Small intestine (tissue), 7 donors: Measurements from ENCODE around the gene PIP5KL1. TPM values are rescaled to one million over a fixed set of nuclear protein-coding genes. Genes with fewer than 3 reads are reported as not detected.

ENCODE experiments used
- DNase-seq, 2 donors: peaks; one replicate each; pipeline versions ENCODE4 v3.0.0 to v3.0.0-alpha.2; 2013
- FAIRE-seq: peaks from 2 replicates; lab custom pipeline; 2012; peaks lifted over from hg19 to GRCh38; lab: Jason Lieb, UNC
- H3K27ac ChIP-seq, 3 donors: one replicate each; pipeline ENCODE4 v1.5.1; 2013; ENCODE audit warnings: low read length in 2 of 3, mild to moderate bottlenecking in 2 of 3, control low read depth in 1 of 3, inconsistent platforms in 1 of 3, low read depth in 1 of 3, moderate library complexity in 1 of 3
- H3K27me3 ChIP-seq, 3 donors: one replicate each; pipeline ENCODE4 v1.6.1; 2013; ENCODE audit warnings: low read length in 3 of 3, inconsistent platforms in 1 of 3; ENCODE audit not compliant: control insufficient read depth in 3 of 3, insufficient read depth in 3 of 3
- H3K36me3 ChIP-seq, 3 donors: one replicate each; pipeline ENCODE4 v1.6.1; 2013; ENCODE audit warnings: low read length in 3 of 3, inconsistent platforms in 1 of 3, low read depth in 1 of 3, mild to moderate bottlenecking in 1 of 3, moderate library complexity in 1 of 3; ENCODE audit not compliant: control insufficient read depth in 3 of 3, insufficient read depth in 2 of 3
- H3K4me1 ChIP-seq, 3 donors: one replicate each; pipeline ENCODE4 v1.6.1; 2013; ENCODE audit warnings: low read length in 2 of 3, inconsistent platforms in 1 of 3, low read depth in 1 of 3, mild to moderate bottlenecking in 1 of 3, moderate library complexity in 1 of 3; ENCODE audit not compliant: control insufficient read depth in 3 of 3, insufficient read depth in 2 of 3
- H3K4me3 ChIP-seq, 3 donors: one replicate each; pipeline ENCODE4 v1.5.1; 2013; ENCODE audit warnings: low read length in 3 of 3, control low read depth in 1 of 3, inconsistent platforms in 1 of 3, low read depth in 1 of 3, mild to moderate bottlenecking in 1 of 3, moderate library complexity in 1 of 3
- H3K9me3 ChIP-seq, 2 donors: one replicate each; pipeline ENCODE4 v1.6.1; 2013; ENCODE audit warnings: low read depth in 1 of 2, low read length in 1 of 2; ENCODE audit not compliant: control insufficient read depth in 2 of 2, insufficient read depth in 1 of 2
- WGBS, 3 donors: extraction: QIAGEN DNeasy Blood & Tissue Kit; methylation state at CpG; one replicate each; pipeline ENCODE4 v1.1.7; 2013; 5-methylcytosine and 5-hydroxymethylcytosine counted together
- polyA plus RNA-seq, 4 donors: library from polyadenylated mRNA; stranded (reverse) in 3 of 4; unstranded in 1 of 4; fragments of 200-250 nt in 3 of 4; fragments of 120-200 nt in 1 of 4; gene quantifications; one replicate each; pipeline versions ENCODE4 v1.2.1 to v1.2.3, GENCODE V29; 2013
- donor health status: healthy with polysubstance abuse.
- donor health status: control.
- donor health status: control.
- donor health status: Bipolar disorder and iron deficiency.
- donor health status: healthy.

The PIP5KL1 gene
- polyA plus RNA-seq, 4 donors, result 0.40 to 0.81 (median 0.60) TPM; not detected in 1

DNA sequence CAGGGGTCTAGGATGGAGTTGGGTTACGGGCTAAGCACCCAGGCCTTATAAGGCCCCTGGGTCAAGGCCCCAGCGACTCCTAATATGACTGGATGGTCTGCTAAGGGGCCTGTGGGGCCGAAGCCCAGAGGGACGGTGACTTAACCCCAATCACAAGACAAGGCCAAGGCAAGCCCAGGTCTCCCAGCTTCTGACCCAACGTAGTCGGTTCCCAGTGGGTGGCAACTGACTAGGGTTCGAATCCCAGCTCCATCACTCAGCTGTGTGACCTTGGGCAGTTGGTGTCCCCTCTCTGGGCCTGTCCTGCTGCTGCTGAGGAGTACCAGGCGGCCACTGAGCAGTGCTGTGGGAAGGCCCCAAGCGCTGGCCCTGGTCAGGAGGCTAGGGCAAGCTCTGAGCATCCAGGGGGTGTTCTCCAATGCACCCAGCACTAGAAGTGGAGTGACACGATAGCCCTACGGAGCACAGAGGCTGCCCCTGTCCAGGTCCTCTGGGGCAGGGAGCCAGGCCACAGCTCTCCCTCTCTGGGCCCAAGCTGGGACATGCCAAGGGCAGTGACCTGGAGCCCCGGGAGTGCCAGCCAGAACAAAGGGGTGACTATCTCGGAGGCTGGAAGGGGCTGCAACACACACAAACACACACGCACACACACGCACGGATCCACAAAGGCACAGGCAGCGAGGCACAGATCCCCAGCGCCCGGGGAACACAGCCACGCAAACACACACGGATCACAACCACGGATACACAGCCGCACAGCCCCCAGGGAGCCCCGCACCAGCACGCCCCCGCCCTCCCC is 53.6 kb downstream of the PIP5KL1 start:
- Histone ChIP-seq H3K9me3 (no peaks in the 10 kb centered on the region), H3K4me3 (peak overlapping the region in 2 of 3 donors; percentile 50 to 51), H3K27ac (no peak overlapping the region), H3K27me3 (peaks cover 0 to 8% (median 0%) of the 10 kb centered on the region in 3 donors), H3K36me3 (peaks cover 0 to 7% (median 0%) of the 10 kb centered on the region in 3 donors), H3K4me1 (peaks cover 3 to 23% (median 3%) of the 10 kb centered on the region in 3 donors)
- WGBS, 3 donors, result 35 to 42% (median 36%) methylated on average over 19 to 26 of the region's 26 CpGs
- no peak for FAIRE-seq
- peak in 1 of 2 donors; percentile 12 for DNase-seq

DNA sequence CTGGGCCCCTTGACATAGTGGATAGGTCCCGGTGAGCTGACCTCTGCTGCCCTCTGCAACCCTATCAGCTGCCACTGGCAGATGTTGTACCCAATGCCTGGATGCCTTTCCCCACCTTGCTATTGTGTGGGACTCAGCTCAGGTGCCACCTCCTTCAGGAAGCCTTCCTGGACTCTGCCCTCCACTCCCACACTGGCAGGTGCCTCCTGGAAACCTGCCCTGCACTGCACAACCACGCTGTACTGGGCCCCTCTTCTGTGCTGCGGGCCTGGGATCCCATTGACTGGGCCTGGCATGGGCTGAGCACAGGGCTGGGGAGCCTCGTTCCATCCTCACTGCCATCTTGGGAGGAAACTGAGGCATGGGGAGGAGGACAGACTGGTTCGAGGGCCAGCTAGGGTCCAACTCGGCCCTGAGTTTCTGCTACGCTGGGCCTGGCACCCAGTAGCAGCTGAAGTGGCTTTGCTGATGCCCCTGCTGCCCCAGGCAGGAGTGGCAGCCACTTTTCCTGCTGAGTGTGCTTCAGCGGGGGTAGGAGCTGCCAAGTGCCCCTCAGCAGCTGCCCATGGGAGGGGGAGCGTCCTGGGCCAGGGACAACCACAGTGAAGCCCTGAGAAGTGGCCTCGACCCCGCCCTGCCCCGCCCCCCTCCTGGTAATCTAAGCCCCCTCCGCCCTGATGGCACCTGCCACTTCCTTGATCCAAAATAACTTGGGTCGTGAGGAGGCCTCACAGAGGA is 54.4 kb downstream of the PIP5KL1 start:
- DNase-seq, result peak in 1 of 2 donors; percentile 33
- H3K27ac ChIP-seq, result no peak overlapping the region
- peaks cover 0 to 8% (median 0%) of the 10 kb centered on the region in 3 donors for H3K27me3 ChIP-seq
- peaks cover 0 to 14% (median 0%) of the 10 kb centered on the region in 3 donors for H3K36me3 ChIP-seq
- H3K4me1 ChIP-seq, result peaks cover 3 to 23% (median 3%) of the 10 kb centered on the region in 3 donors
- WGBS, 3 donors, result 41 to 77% (median 65%) methylated on average over 13 to 14 of the region's 14 CpGs
- FAIRE-seq, result no peak
- no peaks in the 10 kb centered on the region for H3K9me3 ChIP-seq
- H3K4me3 ChIP-seq, result no peak overlapping the region

DNA sequence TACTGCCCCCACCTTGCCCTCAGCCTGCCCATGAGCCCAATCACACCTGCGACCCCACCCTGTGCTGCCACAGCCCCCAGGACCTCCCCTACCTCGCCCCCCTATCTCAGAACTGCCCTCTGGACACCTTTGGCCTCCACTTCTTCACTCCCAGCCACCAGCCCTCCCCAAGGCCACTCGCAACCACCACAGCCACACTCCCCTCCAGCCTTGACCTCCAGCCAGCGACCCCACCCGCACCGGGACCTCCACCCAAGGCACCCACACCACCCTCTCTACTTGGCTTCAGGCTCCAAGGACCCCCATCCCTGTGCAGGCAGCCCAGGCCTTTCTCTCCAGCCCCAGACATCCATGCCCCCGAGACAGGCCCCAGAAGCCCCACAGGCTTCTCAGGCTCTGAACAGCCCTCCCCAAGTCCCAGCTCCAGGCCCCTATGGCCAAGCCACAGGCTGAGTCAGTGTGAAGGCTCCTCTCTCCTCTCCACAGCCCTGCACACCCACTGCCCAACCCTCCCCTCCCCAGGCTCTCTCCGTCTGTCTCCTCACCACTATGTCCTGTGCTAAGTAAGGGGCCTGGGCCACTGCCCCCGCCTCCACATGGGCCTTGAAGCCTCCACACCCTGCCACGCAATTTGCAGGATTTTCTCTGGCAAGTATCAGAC is 55.1 kb downstream of the PIP5KL1 start:
- H3K9me3 ChIP-seq, result no peaks in the 10 kb centered on the region
- FAIRE-seq (no peak), DNase-seq (no peak)
- H3K36me3 ChIP-seq, result peaks cover 0 to 20% (median 0%) of the 10 kb centered on the region in 3 donors
- H3K4me3 ChIP-seq, result no peak overlapping the region
- H3K4me1 ChIP-seq, result peaks cover 3 to 23% (median 3%) of the 10 kb centered on the region in 3 donors
- no peak overlapping the region for H3K27ac ChIP-seq
- H3K27me3 ChIP-seq, result peaks cover 0 to 8% (median 0%) of the 10 kb centered on the region in 3 donors
- WGBS, 3 donors, result 80 to 92% (median 84%) methylated on average over 9 to 10 of the region's 10 CpGs

DNA sequence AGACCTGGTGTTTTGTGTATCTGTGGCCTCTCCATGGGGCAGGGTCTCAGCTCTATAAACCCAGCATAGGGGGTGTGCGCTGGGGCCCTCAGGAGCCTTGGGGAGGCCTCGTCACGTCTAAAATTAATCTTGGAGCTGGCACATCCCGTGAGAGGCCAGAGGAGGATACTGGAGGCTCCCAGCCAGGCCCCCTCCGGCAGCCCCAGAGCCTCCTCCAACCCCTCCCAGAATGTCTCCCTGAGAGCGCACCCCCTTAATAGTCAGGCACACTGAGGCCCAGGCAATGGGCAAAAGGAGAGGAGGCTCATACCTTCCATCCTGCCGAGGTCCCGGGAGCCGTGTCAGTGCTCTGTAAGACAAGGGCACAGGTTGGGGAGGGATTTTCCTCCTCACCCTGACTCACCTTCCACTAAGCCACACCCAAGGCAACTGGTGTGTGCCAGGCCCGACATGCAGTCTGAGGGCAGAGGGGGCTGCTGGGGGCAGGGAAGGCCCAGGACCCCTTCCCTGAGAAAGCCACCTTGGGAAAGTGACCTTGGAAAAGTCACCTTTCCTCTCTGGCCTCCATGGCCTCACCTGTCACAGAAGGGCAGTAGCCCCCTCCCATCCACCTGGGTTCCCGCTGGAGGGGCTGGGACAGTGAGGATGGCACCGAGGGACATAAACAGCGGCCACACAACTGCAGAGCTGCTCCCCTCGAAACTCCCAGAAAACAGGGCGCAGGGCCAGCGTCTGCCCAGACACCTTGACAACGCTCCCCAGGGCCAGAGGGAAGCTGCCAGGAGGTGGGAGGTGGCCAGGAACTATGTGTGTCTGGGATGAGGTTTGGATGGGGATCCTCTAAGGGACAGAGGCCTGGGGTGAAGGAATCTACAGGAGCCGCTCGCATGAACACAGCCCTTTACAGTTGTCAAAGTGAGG is 56.0 kb downstream of the PIP5KL1 start:
- 84 to 85% (median 84%) methylated on average over 17 to 19 of the region's 19 CpGs for WGBS, 3 donors
- DNase-seq (no peak), FAIRE-seq (no peak)
- no peaks in the 10 kb centered on the region for H3K9me3 ChIP-seq
- H3K27ac ChIP-seq, result no peak overlapping the region
- peaks cover 0 to 8% (median 0%) of the 10 kb centered on the region in 3 donors for H3K27me3 ChIP-seq
- peaks cover 3 to 23% (median 3%) of the 10 kb centered on the region in 3 donors for H3K4me1 ChIP-seq
- peaks cover 0 to 22% (median 0%) of the 10 kb centered on the region in 3 donors for H3K36me3 ChIP-seq
- H3K4me3 ChIP-seq, result no peak overlapping the region

DNA sequence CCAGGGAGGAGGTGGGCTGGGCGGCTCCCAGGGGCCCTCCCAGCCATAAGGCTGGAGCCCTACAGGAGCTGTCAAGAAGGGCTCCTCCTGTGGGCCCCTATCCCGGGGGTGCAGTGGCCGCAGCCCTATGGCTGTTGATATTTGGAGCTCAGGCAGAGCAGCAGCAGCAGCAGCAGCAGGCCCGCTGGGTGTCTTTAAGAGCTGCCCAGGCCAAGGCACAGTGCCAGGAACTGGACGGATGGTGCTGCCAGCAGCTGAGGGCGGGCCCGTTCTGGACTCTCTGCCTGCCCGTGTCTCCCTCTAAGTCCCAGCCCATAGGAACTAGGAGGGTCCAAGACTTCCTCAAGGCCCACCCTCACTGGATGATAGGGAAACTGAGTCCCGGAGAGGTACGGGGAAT is 56.7 kb downstream of the PIP5KL1 start:
- H3K36me3 ChIP-seq, result peaks cover 0 to 27% (median 0%) of the 10 kb centered on the region in 3 donors
- H3K4me3 ChIP-seq, result no peak overlapping the region
- H3K27ac ChIP-seq, result no peak overlapping the region
- peaks cover 0 to 8% (median 0%) of the 10 kb centered on the region in 3 donors for H3K27me3 ChIP-seq
- no peaks in the 10 kb centered on the region for H3K9me3 ChIP-seq
- H3K4me1 ChIP-seq, result peaks cover 3 to 23% (median 3%) of the 10 kb centered on the region in 3 donors
- DNase-seq, result no peak
- no peak for FAIRE-seq
- WGBS, 3 donors, result 67 to 78% (median 78%) methylated on average over 10 of the region's 10 CpGs

DNA sequence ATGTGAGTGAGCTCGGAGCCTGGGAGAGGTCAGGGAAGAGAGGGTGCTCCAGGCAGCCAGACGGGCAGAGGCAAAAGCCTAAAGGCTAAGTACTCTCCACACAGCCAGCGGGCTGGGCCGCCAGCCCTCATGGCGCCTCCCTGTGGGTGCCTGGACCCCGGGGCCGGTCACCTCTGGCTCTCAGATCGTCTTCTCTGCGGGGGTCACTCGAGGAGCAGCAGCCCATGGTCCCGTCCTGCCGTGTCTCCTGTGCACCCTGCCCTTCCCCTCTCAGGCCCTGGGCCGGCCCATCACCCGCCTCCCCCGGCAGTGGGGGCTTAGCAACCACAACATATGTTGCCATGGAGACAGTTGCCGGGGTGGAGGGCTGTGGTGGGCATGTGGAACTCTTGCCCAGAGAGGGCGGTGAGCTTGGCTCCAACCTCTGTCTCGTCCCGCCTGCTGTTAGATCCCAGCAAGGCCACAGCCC is 57.3 kb downstream of the PIP5KL1 start:
- Histone ChIP-seq H3K4me3 (no peak overlapping the region), H3K27ac (no peak overlapping the region), H3K4me1 (peaks cover 3 to 23% (median 3%) of the 10 kb centered on the region in 3 donors), H3K9me3 (no peaks in the 10 kb centered on the region), H3K27me3 (peaks cover 0 to 8% (median 0%) of the 10 kb centered on the region in 3 donors), H3K36me3 (peaks cover 0 to 27% (median 0%) of the 10 kb centered on the region in 3 donors)
- 75 to 83% (median 81%) methylated on average over 18 to 19 of the region's 19 CpGs for WGBS, 3 donors
- no peak for DNase-seq
- no peak for FAIRE-seq

DNA sequence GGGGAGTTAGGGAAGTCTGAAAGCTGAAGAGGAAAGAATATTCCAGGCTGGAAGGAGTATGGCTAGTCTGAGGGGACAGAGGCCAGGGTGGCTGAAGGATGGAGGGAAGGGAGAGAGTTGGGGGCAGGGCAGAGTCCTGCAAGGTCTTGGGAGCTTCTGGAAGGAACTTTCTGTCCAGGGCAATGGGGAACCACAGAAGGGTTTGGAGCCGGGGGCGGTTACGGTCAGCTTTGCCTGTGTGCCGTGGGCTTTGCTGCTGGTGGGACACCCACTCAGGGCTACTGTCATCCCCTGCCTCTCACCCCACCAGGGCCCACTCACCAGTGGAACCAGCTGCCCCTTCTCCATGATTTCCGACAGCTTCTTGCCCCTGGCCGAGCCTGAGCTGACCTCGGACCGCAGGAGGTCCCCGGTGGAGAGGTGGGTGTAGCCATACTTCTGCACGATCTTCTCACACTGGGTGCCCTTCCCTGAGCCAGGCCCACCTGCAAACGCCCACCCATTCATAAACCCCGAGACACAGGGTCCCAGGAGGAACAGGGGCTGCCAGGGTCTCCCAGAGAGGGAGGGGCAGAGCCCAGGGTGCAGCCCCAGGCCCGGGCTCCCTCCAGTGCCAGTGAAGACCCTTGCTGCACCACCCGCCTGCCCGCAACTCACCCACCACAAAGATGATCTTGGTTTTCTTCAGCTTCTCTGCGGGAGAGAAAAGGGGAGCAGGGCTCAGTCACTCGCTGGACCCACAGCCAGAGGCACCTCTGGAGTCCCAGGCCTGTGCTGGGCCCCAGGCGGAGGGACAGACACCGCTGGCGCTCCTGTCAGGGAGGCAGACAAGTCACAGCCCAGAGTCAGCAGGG is 58.0 kb downstream of the PIP5KL1 start:
- Histone ChIP-seq H3K9me3 (no peaks in the 10 kb centered on the region), H3K27me3 (peaks cover 0 to 3% (median 0%) of the 10 kb centered on the region in 3 donors), H3K4me3 (no peak overlapping the region), H3K4me1 (peaks cover 3 to 17% (median 3%) of the 10 kb centered on the region in 3 donors), H3K36me3 (peaks cover 0 to 30% (median 0%) of the 10 kb centered on the region in 3 donors), H3K27ac (no peak overlapping the region)
- no peak for FAIRE-seq
- WGBS, 3 donors, result 91 to 97% (median 92%) methylated on average over 20 of the region's 20 CpGs
- DNase-seq, result no peak
